Activated naive CD8-positive, alpha-beta T cell treated with anti-CD3 and anti-CD28 coated beads, Interleukin-2, amount 10 ng/mL, durations not matched to agents 7 days and 5 days (primary cell): Measurements from ENCODE around the gene FAM217B. TPM values are rescaled to one million over a fixed set of nuclear protein-coding genes. Genes with fewer than 3 reads are reported as not detected.

Experiments used
- ATAC-seq: fragments of 150-1000 bp; cut with Tn5 transposase; one replicate; pipeline ENCODE4 v1.10.0; 2021; ENCODE audit warnings: low read depth, moderate library complexity
- POLR2A ChIA-PET: fragments of 350-600 bp; sonication (Branson Sonifier 250); formaldehyde crosslinking; loops from one replicate; lab custom pipeline; 2021; ENCODE audit warnings: antibody characterized with exemption; lab: Charles Lee
- DNase-seq: peaks from one replicate; pipeline ENCODE4 v3.0.0; 2021
- H3K27ac Mint-ChIP-seq: one replicate; pipeline ENCODE4 v1.8.0; 2022; ENCODE audit warnings: mild to moderate bottlenecking, mixed read lengths
- H3K27me3 Mint-ChIP-seq: one replicate; pipeline ENCODE4 v1.8.0; 2022; ENCODE audit warnings: mild to moderate bottlenecking, moderate library complexity, mixed read lengths
- H3K36me3 Mint-ChIP-seq: one replicate; pipeline ENCODE4 v1.8.0; 2021; ENCODE audit warnings: mild to moderate bottlenecking, mixed read lengths
- H3K4me1 Mint-ChIP-seq: one replicate; pipeline ENCODE4 v1.8.0; 2021; ENCODE audit warnings: mixed read lengths
- H3K4me3 Mint-ChIP-seq: one replicate; pipeline ENCODE4 v1.8.0; 2022; ENCODE audit warnings: mild to moderate bottlenecking, moderate library complexity, mixed read lengths
- H3K9me3 Mint-ChIP-seq: one replicate; pipeline ENCODE4 v1.8.0; 2021; ENCODE audit warnings: mixed read lengths
- total RNA-seq, 2 experiments: library from RNA; stranded (reverse); gene quantifications; one replicate each; pipeline ENCODE4 v1.2.3, GENCODE V29; 2021

FAM217B gene
- total RNA-seq, 2 experiments from 2014 or later, result 32.7 to 36.0 TPM

DNA sequence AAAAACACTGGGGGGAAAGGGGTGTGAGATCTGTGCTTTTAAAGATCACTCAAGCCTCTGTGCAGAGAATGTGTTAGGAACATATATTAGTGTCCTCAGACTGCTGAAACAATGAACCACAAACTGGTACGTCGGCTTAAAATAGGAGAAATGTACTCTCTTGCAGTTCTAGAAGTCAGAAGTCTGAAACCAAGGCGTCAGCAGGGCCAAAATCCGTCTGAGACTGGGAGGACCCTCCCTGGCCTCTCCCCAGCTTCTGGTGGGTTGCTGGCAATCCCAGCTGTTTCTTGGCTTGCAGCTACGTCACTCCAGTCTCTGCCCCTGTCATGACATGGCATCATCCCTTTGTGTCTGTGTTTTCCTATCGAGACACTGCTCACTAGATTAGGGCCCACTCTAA is 22.0 kb downstream of the FAM217B start:
- Mint-ChIP-seq H3K4me1 (no peaks in the 10 kb centered on the region), H3K9me3 (no peaks in the 10 kb centered on the region), H3K4me3 (no peak overlapping the region), H3K27me3 (no peaks in the 10 kb centered on the region), H3K36me3 (no peaks in the 10 kb centered on the region), H3K27ac (no peak overlapping the region)
- POLR2A ChIA-PET, result no interaction called here
- DNase-seq (no peak), ATAC-seq (no peak)

DNA sequence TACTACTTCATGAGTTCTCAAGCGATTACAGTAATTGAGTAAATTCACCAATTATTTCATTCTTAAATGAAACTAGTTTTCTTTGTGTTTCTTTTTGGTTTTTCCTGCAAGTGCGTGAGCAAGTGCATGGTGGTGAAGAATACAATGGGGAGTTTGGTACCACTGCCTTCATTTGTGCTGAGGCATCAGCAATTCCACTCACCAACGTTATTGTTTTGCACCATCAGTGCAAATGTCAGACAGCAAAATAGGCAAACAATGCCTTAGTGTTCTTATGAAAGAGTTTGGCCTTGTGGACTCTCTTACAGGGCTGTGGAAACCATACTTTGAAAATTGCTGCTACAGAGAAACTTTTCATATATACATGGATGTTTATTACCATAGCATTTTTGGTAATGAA is 26.2 kb downstream of the FAM217B start:
- Mint-ChIP-seq H3K36me3 (no peaks in the 10 kb centered on the region), H3K4me1 (no peaks in the 10 kb centered on the region), H3K9me3 (no peaks in the 10 kb centered on the region), H3K27me3 (no peaks in the 10 kb centered on the region), H3K27ac (no peak overlapping the region), H3K4me3 (no peak overlapping the region)
- ATAC-seq (no peak), DNase-seq (no peak)
- POLR2A ChIA-PET, result no interaction called here

DNA sequence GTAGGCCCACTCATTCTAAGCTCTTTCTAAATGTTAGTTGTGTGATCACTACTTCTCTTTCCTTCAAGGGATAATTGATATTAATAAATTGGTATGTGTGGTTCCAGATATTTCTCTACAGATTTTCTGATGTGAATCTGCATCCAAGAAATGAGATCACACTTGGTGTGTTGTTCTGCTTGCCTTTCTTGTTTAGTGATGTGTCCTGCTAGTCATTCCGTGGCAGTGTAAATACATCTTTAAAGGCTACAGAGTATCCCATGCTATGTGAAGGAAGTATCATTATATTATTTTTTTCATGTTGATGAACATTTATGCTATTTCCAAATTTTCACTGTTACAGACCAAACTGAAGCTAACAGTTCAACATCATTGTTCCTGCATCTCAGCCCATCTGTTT is 31.2 kb downstream of the FAM217B start:
- ATAC-seq, result no peak
- Mint-ChIP-seq H3K27me3 (no peaks in the 10 kb centered on the region), H3K27ac (no peak overlapping the region), H3K9me3 (no peaks in the 10 kb centered on the region), H3K4me3 (no peak overlapping the region), H3K4me1 (no peaks in the 10 kb centered on the region), H3K36me3 (no peaks in the 10 kb centered on the region)
- POLR2A ChIA-PET, result no interaction called here
- DNase-seq, result no peak

DNA sequence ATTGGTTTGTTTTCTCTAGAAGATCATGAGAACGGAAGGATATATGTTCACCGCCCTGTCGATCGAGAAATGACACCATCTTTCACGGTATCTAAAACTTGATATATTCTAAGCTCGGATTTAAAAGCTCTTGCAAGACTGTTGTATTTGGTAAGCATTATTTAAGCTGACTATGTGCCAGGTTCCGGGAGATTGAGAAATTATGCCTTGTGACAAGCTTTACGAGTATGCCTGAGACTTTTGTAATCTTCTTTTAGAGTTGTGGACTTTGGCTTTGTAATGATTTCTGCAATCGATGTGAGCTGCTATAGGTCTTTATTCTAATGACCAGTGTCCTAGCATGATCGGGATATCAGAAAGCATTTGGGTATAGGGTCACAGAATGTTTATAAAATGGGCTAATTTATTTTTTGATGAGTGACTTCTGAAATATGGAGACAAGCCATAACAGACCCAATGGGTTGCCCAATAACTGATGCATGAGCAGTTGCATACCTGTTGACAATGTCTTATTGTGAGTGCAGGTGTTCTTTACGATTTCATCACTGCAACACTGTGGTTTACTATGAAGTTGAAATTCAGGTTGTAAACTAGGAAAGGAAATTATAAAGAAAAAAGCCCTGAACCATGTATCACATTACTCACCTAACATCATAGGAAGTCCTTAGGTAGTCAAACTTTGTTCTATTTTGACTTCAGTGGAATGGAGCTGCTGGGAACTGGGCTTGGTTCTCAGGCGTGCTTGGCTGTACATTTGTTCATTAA is 32.0 kb downstream of the FAM217B start:
- no peak overlapping the region for H3K27ac Mint-ChIP-seq
- POLR2A ChIA-PET, result no interaction called here
- H3K4me3 Mint-ChIP-seq, result no peak overlapping the region
- no peaks in the 10 kb centered on the region for H3K36me3 Mint-ChIP-seq
- no peaks in the 10 kb centered on the region for H3K9me3 Mint-ChIP-seq
- H3K27me3 Mint-ChIP-seq, result no peaks in the 10 kb centered on the region
- no peak for ATAC-seq
- no peaks in the 10 kb centered on the region for H3K4me1 Mint-ChIP-seq
- no peak for DNase-seq

DNA sequence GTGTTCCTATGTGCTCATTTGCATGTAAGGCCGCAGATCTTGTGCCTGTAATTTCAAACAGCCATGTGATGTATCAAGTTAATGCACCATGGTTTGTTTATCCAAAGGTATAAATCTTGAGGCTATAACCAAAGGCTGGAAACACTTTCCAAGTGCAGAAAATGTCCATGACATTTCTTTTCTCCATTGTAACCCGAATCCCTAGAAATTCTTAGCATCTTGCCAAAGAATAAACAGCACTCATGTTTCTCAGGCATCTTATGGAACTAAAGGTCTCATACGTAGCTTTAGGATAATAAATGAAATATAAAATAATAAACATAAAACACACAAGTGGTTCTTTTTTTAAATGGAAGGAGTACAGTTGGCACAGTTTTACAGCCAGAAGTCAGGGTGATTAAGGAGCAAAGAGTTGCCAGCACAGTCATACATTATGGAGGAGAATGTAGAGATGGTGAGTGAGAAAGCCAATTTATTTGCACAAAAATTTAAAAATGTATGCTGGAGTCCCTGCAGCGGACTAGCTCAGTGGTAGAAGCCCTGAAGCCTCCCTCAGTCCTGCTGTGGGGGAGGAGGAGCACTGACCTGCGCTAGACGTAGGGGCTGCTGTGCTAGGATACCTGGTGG is 36.1 kb downstream of the FAM217B start:
- Mint-ChIP-seq H3K4me1 (no peaks in the 10 kb centered on the region), H3K36me3 (no peaks in the 10 kb centered on the region), H3K9me3 (no peaks in the 10 kb centered on the region), H3K27ac (no peak overlapping the region), H3K4me3 (no peak overlapping the region), H3K27me3 (no peaks in the 10 kb centered on the region)
- no peak for ATAC-seq
- POLR2A ChIA-PET, result no interaction called here
- no peak for DNase-seq

DNA sequence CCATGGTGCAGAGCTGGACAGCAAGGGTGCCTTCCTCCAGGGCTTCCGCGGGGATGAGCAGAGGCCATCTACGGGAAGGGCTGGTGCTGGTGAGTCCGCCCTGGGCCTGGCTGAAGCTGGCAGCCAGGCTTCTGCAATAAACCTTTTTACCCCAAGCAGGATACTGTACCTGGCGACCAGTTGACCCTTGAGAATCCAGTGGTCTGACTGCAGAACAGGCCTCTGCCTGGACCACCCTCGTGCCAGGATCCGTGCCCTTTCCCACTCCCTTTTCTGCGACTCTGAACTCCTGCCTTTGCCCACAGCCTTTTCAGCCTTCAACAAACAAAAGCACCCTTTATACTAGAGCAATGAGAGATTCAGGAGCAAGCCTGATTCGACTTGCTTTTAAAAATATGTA is 36.9 kb downstream of the FAM217B start:
- no peak overlapping the region for H3K27ac Mint-ChIP-seq
- no peaks in the 10 kb centered on the region for H3K9me3 Mint-ChIP-seq
- H3K36me3 Mint-ChIP-seq, result no peaks in the 10 kb centered on the region
- no peak overlapping the region for H3K4me3 Mint-ChIP-seq
- POLR2A ChIA-PET, result no interaction called here
- no peaks in the 10 kb centered on the region for H3K27me3 Mint-ChIP-seq
- no peaks in the 10 kb centered on the region for H3K4me1 Mint-ChIP-seq
- DNase-seq (no peak), ATAC-seq (no peak)

DNA sequence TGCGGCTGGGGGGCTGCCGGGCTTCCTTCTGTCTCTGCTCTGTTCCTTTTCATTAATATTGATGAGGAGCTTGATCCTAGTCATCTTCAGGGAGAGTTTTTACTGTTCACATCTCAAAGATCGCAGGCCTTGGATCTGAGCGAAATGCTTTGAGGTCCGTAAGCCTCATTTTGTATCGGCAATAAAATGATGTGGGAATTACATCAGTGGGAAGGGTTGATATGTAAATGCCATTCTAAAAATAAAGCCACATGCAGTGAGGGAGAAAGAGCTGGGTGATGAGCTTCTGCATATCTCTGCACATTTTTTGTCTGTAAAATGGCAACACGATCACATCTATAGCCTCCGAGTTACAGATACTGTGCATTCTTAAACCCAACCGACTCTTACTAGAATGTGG is 42.9 kb downstream of the FAM217B start:
- H3K27ac Mint-ChIP-seq, result no peak overlapping the region
- H3K4me3 Mint-ChIP-seq, result no peak overlapping the region
- POLR2A ChIA-PET, result no interaction called here
- ATAC-seq (no peak), DNase-seq (no peak)
- no peaks in the 10 kb centered on the region for H3K27me3 Mint-ChIP-seq
- no peaks in the 10 kb centered on the region for H3K36me3 Mint-ChIP-seq
- peaks cover 7% of the 10 kb centered on the region for H3K4me1 Mint-ChIP-seq
- no peaks in the 10 kb centered on the region for H3K9me3 Mint-ChIP-seq

DNA sequence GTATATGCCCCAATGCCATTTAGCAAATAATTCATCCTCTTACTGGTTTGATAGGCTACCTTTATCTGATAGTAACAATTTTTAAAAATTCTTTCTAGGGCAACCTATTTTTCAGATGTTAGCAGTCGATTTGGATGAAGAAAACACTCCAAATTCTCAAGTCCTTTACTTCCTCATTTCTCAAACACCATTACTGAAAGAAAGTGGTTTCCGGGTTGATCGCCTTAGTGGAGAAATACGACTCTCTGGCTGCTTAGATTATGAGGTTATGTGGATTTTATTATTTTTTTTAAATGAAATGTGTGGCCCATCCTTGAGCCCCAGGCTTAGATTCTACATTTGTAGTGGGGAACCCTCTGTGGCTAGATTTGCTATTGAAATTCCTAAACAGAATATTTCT is 44.4 kb downstream of the FAM217B start:
- no peak overlapping the region for H3K4me3 Mint-ChIP-seq
- no peak overlapping the region for H3K27ac Mint-ChIP-seq
- no peak for ATAC-seq
- no peaks in the 10 kb centered on the region for H3K27me3 Mint-ChIP-seq
- POLR2A ChIA-PET, result no interaction called here
- H3K36me3 Mint-ChIP-seq, result no peaks in the 10 kb centered on the region
- H3K9me3 Mint-ChIP-seq, result no peaks in the 10 kb centered on the region
- peaks cover 7% of the 10 kb centered on the region for H3K4me1 Mint-ChIP-seq
- DNase-seq, result no peak

DNA sequence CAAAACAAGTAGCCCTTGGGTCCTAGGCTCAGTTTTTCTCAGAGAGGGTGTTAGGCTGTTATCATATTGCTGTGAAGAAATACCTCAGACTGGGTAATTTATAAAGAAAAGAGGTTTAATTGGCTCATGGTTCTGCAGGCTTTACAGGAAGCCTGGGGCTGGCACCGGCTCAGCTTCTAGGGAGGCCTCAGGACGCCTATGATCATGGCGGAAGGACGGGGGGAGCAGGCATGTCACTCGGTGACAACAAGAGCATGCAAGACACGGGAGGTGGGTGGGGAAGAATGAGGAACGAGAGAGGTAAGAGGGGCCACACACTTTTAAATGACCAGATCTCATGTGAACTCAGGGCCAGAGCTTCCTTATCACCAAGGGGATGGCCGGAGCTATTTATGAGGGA is 45.0 kb downstream of the FAM217B start:
- no peaks in the 10 kb centered on the region for H3K36me3 Mint-ChIP-seq
- ATAC-seq (no peak), DNase-seq (no peak)
- H3K9me3 Mint-ChIP-seq, result no peaks in the 10 kb centered on the region
- H3K4me3 Mint-ChIP-seq, result no peak overlapping the region
- H3K27me3 Mint-ChIP-seq, result no peaks in the 10 kb centered on the region
- peaks cover 7% of the 10 kb centered on the region for H3K4me1 Mint-ChIP-seq
- POLR2A ChIA-PET, result no interaction called here
- H3K27ac Mint-ChIP-seq, result no peak overlapping the region

DNA sequence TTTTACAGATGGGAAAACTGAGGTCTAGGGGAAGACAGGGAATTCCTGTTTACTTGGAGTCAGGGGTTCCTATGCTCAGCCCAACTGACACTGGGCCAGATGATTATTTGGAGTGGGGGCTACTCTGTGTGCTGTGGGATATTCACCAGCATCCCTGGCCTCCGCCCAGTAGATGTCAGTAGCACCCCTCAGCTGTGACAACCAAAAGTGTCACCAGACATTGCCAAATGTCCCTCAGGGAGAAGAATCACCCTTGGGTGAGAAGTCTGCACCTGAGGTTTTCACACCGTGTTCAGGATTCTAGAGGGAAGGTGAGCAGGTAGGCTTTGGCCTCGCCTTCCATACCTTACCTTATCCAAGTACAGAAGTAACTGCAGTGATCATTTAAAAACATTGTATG is 45.7 kb downstream of the FAM217B start:
- no peak for DNase-seq
- H3K27me3 Mint-ChIP-seq, result no peaks in the 10 kb centered on the region
- no peak overlapping the region for H3K4me3 Mint-ChIP-seq
- H3K4me1 Mint-ChIP-seq, result peaks cover 7% of the 10 kb centered on the region
- no peaks in the 10 kb centered on the region for H3K9me3 Mint-ChIP-seq
- ATAC-seq, result no peak
- no peaks in the 10 kb centered on the region for H3K36me3 Mint-ChIP-seq
- H3K27ac Mint-ChIP-seq, result no peak overlapping the region
- POLR2A ChIA-PET, result no interaction called here

DNA sequence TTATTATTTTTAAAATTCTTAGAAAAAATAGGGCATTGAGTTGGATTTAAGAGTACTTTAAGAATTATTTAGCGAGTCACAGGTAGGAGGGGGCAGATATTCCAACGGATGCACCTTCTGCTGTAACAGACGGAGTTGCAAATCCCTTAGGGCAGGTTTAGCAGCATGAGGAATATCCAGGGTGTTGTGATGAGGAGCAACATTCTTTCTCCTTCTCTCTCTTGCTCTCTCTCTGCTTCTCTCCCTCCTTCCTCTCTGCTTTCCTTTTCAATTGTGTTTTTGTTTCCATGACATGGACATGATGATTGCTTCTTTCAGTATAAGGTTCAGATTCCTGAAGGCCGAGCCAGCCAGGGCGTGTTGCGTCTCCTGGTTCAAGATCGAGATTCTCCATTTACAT is 46.9 kb downstream of the FAM217B start:
- Mint-ChIP-seq H3K4me3 (no peak overlapping the region), H3K27ac (no peak overlapping the region), H3K27me3 (no peaks in the 10 kb centered on the region), H3K9me3 (no peaks in the 10 kb centered on the region), H3K4me1 (peaks cover 7% of the 10 kb centered on the region), H3K36me3 (no peaks in the 10 kb centered on the region)
- no peak for DNase-seq
- POLR2A ChIA-PET, result no interaction called here
- no peak for ATAC-seq

DNA sequence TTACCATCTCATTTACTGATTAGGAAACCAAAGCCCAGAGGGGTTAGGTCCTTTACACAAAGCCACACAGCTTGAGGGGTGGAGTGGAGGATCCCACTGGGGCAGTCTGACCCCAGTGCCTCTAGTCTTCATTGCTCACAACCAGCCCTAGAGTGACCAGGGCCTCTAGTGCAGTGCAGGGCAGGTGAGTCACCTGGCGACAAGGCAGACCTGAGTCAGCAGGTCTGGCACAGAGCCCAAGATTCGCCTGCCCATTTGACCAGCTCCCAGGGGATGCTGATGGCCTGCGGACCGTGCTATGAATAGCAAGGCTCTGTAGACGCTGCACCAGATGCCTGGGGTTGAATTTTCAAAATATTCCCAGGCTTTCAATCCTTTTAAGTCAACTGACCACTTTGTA is 48.0 kb downstream of the FAM217B start:
- Mint-ChIP-seq H3K27ac (no peak overlapping the region), H3K4me3 (no peak overlapping the region), H3K9me3 (no peaks in the 10 kb centered on the region), H3K36me3 (no peaks in the 10 kb centered on the region), H3K27me3 (no peaks in the 10 kb centered on the region), H3K4me1 (peaks cover 7% of the 10 kb centered on the region)
- no peak for DNase-seq
- POLR2A ChIA-PET, result no interaction called here
- no peak for ATAC-seq

DNA sequence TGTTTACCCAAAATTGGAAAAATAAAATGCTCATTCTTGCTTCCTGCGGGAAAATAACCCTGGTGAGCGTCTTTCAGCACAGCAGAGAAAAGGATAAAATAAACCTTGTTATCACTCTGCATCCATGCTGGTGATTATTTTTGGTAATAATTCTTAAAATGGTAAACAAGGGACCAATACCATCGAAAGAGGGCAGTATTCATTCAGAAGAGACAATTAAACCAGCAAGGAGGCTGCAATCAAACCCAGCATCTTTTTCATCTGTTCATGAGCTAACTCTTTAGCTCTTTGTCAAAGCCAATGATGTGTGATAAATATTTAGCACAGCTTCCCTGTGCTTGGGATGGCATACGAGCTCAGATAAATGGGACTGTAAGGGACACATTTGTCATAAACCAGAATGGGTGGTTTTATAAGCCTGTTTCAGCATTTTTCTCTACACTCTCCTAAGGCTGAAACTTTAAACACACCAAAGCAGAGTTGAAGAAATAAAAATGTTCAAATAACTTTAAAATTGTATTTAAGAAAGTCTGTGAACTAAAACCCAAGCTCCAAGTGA is 52.4 kb downstream of the FAM217B start:
- POLR2A ChIA-PET, result no interaction called here
- H3K9me3 Mint-ChIP-seq, result no peaks in the 10 kb centered on the region
- H3K4me3 Mint-ChIP-seq, result no peak overlapping the region
- H3K36me3 Mint-ChIP-seq, result no peaks in the 10 kb centered on the region
- ATAC-seq (no peak), DNase-seq (no peak)
- H3K27ac Mint-ChIP-seq, result no peak overlapping the region
- H3K27me3 Mint-ChIP-seq, result no peaks in the 10 kb centered on the region
- peaks cover 6% of the 10 kb centered on the region for H3K4me1 Mint-ChIP-seq

DNA sequence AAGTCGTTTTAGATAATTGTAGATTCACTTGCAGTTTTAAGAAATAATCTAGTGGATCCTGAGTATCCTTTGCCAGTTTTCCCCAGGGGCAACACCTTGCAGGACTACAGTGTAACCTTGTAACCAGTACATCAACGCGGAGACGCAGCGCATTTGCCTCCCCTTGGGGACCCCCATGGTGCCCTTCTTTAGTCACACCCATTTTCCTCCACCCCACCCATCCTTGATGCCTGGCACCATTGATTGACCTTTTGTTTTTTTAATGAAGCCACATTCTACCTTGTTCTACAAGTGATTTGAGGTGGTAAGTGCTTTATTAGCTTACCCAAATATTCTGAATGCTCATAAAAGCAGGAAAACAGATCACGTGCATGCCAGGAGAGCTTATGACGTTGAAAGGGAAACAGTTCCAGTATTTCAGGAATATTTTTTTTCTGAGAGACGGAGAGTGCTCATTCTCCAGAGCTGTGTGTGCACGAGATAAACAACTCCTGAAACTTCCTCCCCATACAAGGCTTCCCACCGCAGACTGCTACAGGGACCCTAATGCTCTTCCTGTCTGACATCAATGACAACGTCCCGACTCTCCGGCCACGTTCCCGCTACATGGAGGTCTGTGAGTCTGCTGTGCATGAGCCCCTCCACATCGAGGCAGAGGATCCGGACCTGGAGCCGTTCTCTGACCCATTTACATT is 53.7 kb downstream of the FAM217B start:
- H3K9me3 Mint-ChIP-seq, result no peaks in the 10 kb centered on the region
- no peaks in the 10 kb centered on the region for H3K36me3 Mint-ChIP-seq
- no peaks in the 10 kb centered on the region for H3K27me3 Mint-ChIP-seq
- POLR2A ChIA-PET, result no interaction called here
- H3K4me1 Mint-ChIP-seq, result peaks cover 6% of the 10 kb centered on the region
- ATAC-seq (no peak), DNase-seq (no peak)
- H3K4me3 Mint-ChIP-seq, result no peak overlapping the region
- H3K27ac Mint-ChIP-seq, result no peak overlapping the region
